ENCODE results near the gene AKAP6. TPM values are rescaled to one million over a fixed set of nuclear protein-coding genes. Genes with fewer than 3 reads are reported as not detected.

The AKAP6 gene
- total and polyA plus RNA-seq, 2 of the 8 experiments (the other 6 are each of a cell fraction or from before 2014, with no cell fraction given) = 0.09 to 0.89 TPM

- no peak overlapping the region for H2BK120ac ChIP-seq (replicated peaks; ENCODE audit: low read depth, low read length)
- 97% methylated on average over 4 of the region's 4 CpGs; no CpG with 5 or more reads in 1 of the 2 experiments for WGBS, 2 experiments (ENCODE audit: extremely low coverage in 1 of 2, insufficient coverage in 1 of 2, insufficient read length in 1 of 2, insufficient replicate concordance in 2 of 2, low coverage in 1 of 2, low lambda C conversion rate in 2 of 2, missing lambda C conversion rate in 1 of 2)
- no peak overlapping the region for H3K56ac ChIP-seq (replicated peaks; ENCODE audit: insufficient read length, low read depth, low read length)
- H3K36me3 ChIP-seq (ENCODE audit: control insufficient read depth in 2 of 4, insufficient read depth in 4 of 4, low read length in 3 of 4) = no peaks in the 10 kb centered on the region
- H2AFZ ChIP-seq (ENCODE audit: low read length) = no peak overlapping the region
- H3K27ac ChIP-seq (ENCODE audit: low read depth, low read length) = no peak overlapping the region
- H3K23me2 ChIP-seq (ENCODE audit: low read depth, low read length) = no peaks in the 10 kb centered on the region
- H3K23ac ChIP-seq (ENCODE audit: insufficient read length) = no peak overlapping the region
- H3K4me3 ChIP-seq (ENCODE audit: extremely low read depth in 1 of 4, insufficient read depth in 2 of 4, low read depth in 3 of 4, low read length in 4 of 4) = no peak overlapping the region
- H2BK12ac ChIP-seq (ENCODE audit: low read depth, low read length) = no peak overlapping the region
- FAIRE-seq (no peak), DNase-seq (ENCODE audit: low read depth in 1 of 2, low spot score in 2 of 2) (no peak)
- H2BK20ac ChIP-seq (ENCODE audit: low read length) = no peak overlapping the region
- no peaks in the 10 kb centered on the region for H3K79me2 ChIP-seq (ENCODE audit: control insufficient read depth in 1 of 2, insufficient read depth in 2 of 2, low read length in 2 of 2)
- peaks cover 0 to 12% (median 4%) of the 10 kb centered on the region in 4 experiments; a peak in 4 of 7 replicates for H3K4me1 ChIP-seq (replicated peaks in 1 of 4; ENCODE audit: control insufficient read depth in 3 of 4, insufficient read depth in 4 of 4, low read length in 3 of 4)
- H3K14ac ChIP-seq (ENCODE audit: insufficient read length) = no peak overlapping the region
- H3K27me3 ChIP-seq (replicated peaks in 1 of 4; ENCODE audit: control insufficient read depth in 3 of 4, extremely low read depth in 1 of 4, insufficient read depth in 3 of 4, low read length in 3 of 4) = no peaks in the 10 kb centered on the region
- no peak overlapping the region for H2AK5ac ChIP-seq (ENCODE audit: low read depth, low read length)
- no peak overlapping the region for H3K4ac ChIP-seq (replicated peaks; ENCODE audit: insufficient read length, low read depth, low read length)
- no peak overlapping the region for H4K5ac ChIP-seq (ENCODE audit: insufficient read length, low read depth, low read length)
- H3K9me3 ChIP-seq (ENCODE audit: insufficient read depth in 2 of 2, low read depth in 1 of 2, low read length in 1 of 2) = no peaks in the 10 kb centered on the region
- no peak overlapping the region for H3K9ac ChIP-seq (replicated peaks in 1 of 4; ENCODE audit: extremely low read depth in 1 of 4, low read depth in 3 of 4, low read length in 3 of 4)
- no peak overlapping the region for H3K4me2 ChIP-seq (ENCODE audit: insufficient read depth in 1 of 2, low read depth in 2 of 2, low read length in 2 of 2)
- H2BK5ac ChIP-seq (ENCODE audit: low read depth, low read length) = no peak overlapping the region
- H2BK15ac ChIP-seq (ENCODE audit: low read length) = no peak overlapping the region
- no peak overlapping the region for H3K18ac ChIP-seq (ENCODE audit: extremely low read depth, low read length)
- H3K79me1 ChIP-seq (ENCODE audit: low read depth, low read length) = no peaks in the 10 kb centered on the region
- no peak overlapping the region for H4K91ac ChIP-seq (replicated peaks; ENCODE audit: insufficient read length, low read length)
- H4K20me1 ChIP-seq (replicated peaks in 1 of 2; ENCODE audit: control insufficient read depth in 1 of 2, insufficient read depth in 2 of 2, low read length in 2 of 2) = no peaks in the 10 kb centered on the region
- CTCF ChIA-PET (ENCODE audit: partially characterized antibody) = interaction anchor here (0.7 to 1.2 kb wide), 2 partner anchors 45 to 106 kb away, joined by 3 read pairs; no protein-coding TSS in a partner anchor
- no peak overlapping the region for H4K8ac ChIP-seq (ENCODE audit: extremely low read depth, insufficient read depth, low read length)
- POLR2A ChIA-PET (ENCODE audit: partially characterized antibody) = no interaction called here
- TF ChIP-seq BCL11A (IDR thresholded peaks at IDR 0.05; ENCODE audit: low read depth in 2 of 2, low read length in 2 of 2) (no peak), RNF2 (IDR thresholded peaks at IDR 0.05; ENCODE audit: borderline replicate concordance, low read depth, low read length, missing control alignments, poor library complexity, severe bottlenecking) (no peak), SRF (IDR thresholded peaks at IDR 0.05; ENCODE audit: low read depth, low read length) (no peak), TAF7 (optimal IDR thresholded peaks at IDR 0.05; ENCODE audit: borderline replicate concordance, low read depth, low read length) (no peak), ZNF274 (IDR thresholded peaks at IDR 0.05; ENCODE audit: borderline replicate concordance, extremely low read depth, low read length) (no peak), SIRT6 (IDR thresholded peaks at IDR 0.05; ENCODE audit: low read length) (no peak)
Measured at GRCh38 chr14:32430326-32430725, 101.2 kb downstream of the AKAP6 start.
